Measurements from ENCODE around the gene GRID1. TPM values are rescaled to one million over a fixed set of nuclear protein-coding genes. Genes with fewer than 3 reads are reported as not detected.

Gene GRID1
- total RNA-seq, 4 donors from 2014 or later = 0.88 to 7.3 (median 4.1) TPM

- TF ChIP-seq POLR2A (IDR thresholded peaks at IDR 0.05) = no peak
- TF ChIP-seq CTCF (IDR thresholded peaks at IDR 0.05) = no peak
- H3K36me3 ChIP-seq = no peaks in the 10 kb centered on the region
- no peaks in the 10 kb centered on the region for H3K4me1 ChIP-seq
- H3K4me3 ChIP-seq = no peak overlapping the region
- H3K9me3 ChIP-seq = no peaks in the 10 kb centered on the region
- intact Hi-C loops (cut with DNase I; ENCODE audit: low total_unique reads) = no loop called here
- no peaks in the 10 kb centered on the region for H3K27me3 ChIP-seq
- DNase-seq = no peak
- no peak overlapping the region for H3K27ac ChIP-seq
Observed at GRCh38 chr10:86162696-86163400, 203.7 kb downstream of the GRID1 start.

- no peak overlapping the region for H3K4me3 ChIP-seq
Observed at GRCh38 chr10:86162036-86162435, 204.6 kb downstream of the GRID1 start.

GRCh38 chr10:86160890-86161585, 205.6 kb downstream of the GRID1 start:
- intact Hi-C loops (cut with DNase I; ENCODE audit: low total_unique reads) = no loop called here
- no peak for TF ChIP-seq POLR2A (IDR thresholded peaks at IDR 0.05)
- TF ChIP-seq CTCF (IDR thresholded peaks at IDR 0.05) = no peak
- Histone ChIP-seq H3K9me3 (no peaks in the 10 kb centered on the region), H3K27me3 (no peaks in the 10 kb centered on the region), H3K4me3 (no peak overlapping the region), H3K4me1 (no peaks in the 10 kb centered on the region), H3K36me3 (no peaks in the 10 kb centered on the region), H3K27ac (no peak overlapping the region)
- no peak for DNase-seq

More at GRCh38 chr10:86162036-86162435, 204.6 kb downstream of the GRID1 start:
- H3K27ac ChIP-seq = no peak overlapping the region
- intact Hi-C loops (cut with DNase I; ENCODE audit: low total_unique reads) = no loop called here
- TF ChIP-seq POLR2A (IDR thresholded peaks at IDR 0.05) (no peak), CTCF (IDR thresholded peaks at IDR 0.05) (no peak)
- no peaks in the 10 kb centered on the region for H3K36me3 ChIP-seq
- no peaks in the 10 kb centered on the region for H3K4me1 ChIP-seq
- H3K27me3 ChIP-seq = no peaks in the 10 kb centered on the region
- DNase-seq = no peak
- no peaks in the 10 kb centered on the region for H3K9me3 ChIP-seq

GRCh38 chr10:86159797-86160196, 206.8 kb downstream of the GRID1 start:
- Histone ChIP-seq H3K4me1 (no peaks in the 10 kb centered on the region), H3K36me3 (no peaks in the 10 kb centered on the region), H3K9me3 (no peaks in the 10 kb centered on the region), H3K27me3 (no peaks in the 10 kb centered on the region), H3K4me3 (no peak overlapping the region), H3K27ac (no peak overlapping the region)
- TF ChIP-seq CTCF (IDR thresholded peaks at IDR 0.05) (no peak), POLR2A (IDR thresholded peaks at IDR 0.05) (no peak)
- intact Hi-C loops (cut with DNase I; ENCODE audit: low total_unique reads) = no loop called here
- no peak for DNase-seq
